ENCODE results near the gene ITCH. TPM values are rescaled to one million over a fixed set of nuclear protein-coding genes. Genes with fewer than 3 reads are reported as not detected.
"Not testable (repeated sequence)": the region's sequence is repeated elsewhere in the genome, so short reads cannot be mapped to it uniquely, and the experiment has no call there.

Gene ITCH
- total RNA-seq, 1 donor from 2014 or later: 57.5 TPM

GRCh38 chr20:34344238-34344637 lies 18.8 kb upstream of the ITCH start:
- no peak for ATAC-seq

GRCh38 chr20:34345402-34345736 lies 17.7 kb upstream of the ITCH start:
- ATAC-seq: no peak

GRCh38 chr20:34345839-34346532 lies 17.1 kb upstream of the ITCH start:
- ATAC-seq: not testable (repeated sequence)

GRCh38 chr20:34346533-34346865 lies 16.6 kb upstream of the ITCH start:
- ATAC-seq: not testable (repeated sequence)

- no peak for ATAC-seq
Measured at GRCh38 chr20:34347571-34347970, 15.5 kb upstream of the ITCH start.

GRCh38 chr20:34350095-34350494 lies 13.0 kb upstream of the ITCH start:
- ATAC-seq: peak; percentile 63

- not testable (repeated sequence) for ATAC-seq
Measured at GRCh38 chr20:34353467-34353866, 9.6 kb upstream of the ITCH start.

- ATAC-seq: no peak
Measured at GRCh38 chr20:34355427-34355826, 7.6 kb upstream of the ITCH start.

GRCh38 chr20:34359729-34360128 lies 3.3 kb upstream of the ITCH start:
- not testable (repeated sequence) for ATAC-seq

- ATAC-seq: no peak
Measured at GRCh38 chr20:34362502-34363061, 491 bp upstream of the ITCH start.

- peak; percentile 45 for ATAC-seq
Measured at GRCh38 chr20:34363465-34364222, 571 bp downstream of the ITCH start.

GRCh38 chr20:34364223-34364506 lies 1.1 kb downstream of the ITCH start:
- ATAC-seq: no peak

GRCh38 chr20:34365765-34366213 lies 2.7 kb downstream of the ITCH start:
- peak; percentile 49 for ATAC-seq

GRCh38 chr20:34367155-34367554 lies 4.1 kb downstream of the ITCH start:
- ATAC-seq: no peak

- ATAC-seq: not testable (repeated sequence)
Measured at GRCh38 chr20:34367911-34368310, 4.8 kb downstream of the ITCH start.

GRCh38 chr20:34368547-34368946 lies 5.5 kb downstream of the ITCH start:
- no peak for ATAC-seq

- peak; percentile 34 for ATAC-seq
Measured at GRCh38 chr20:34369265-34369664, 6.2 kb downstream of the ITCH start.

- ATAC-seq: no peak
Measured at GRCh38 chr20:34370062-34370461, 7.0 kb downstream of the ITCH start.

- ATAC-seq: no peak
Measured at GRCh38 chr20:34373445-34373844, 10.4 kb downstream of the ITCH start.

GRCh38 chr20:34374209-34374760 lies 11.2 kb downstream of the ITCH start:
- no peak for ATAC-seq

- no peak for ATAC-seq
Measured at GRCh38 chr20:34375977-34376430, 12.9 kb downstream of the ITCH start.

- no peak for ATAC-seq
Measured at GRCh38 chr20:34377072-34377847, 14.2 kb downstream of the ITCH start.

- ATAC-seq: no peak
Measured at GRCh38 chr20:34382174-34382573, 19.1 kb downstream of the ITCH start.
